Pulmonary artery endothelial cell (primary cell): ENCODE measurements around the gene R3HDM4. TPM values are rescaled to one million over a fixed set of nuclear protein-coding genes. Genes with fewer than 3 reads are reported as not detected.
"Not testable (repeated sequence)": the region's sequence is repeated elsewhere in the genome, so short reads cannot be mapped to it uniquely, and the experiment has no call there.

Experiments used
- DNase-seq: peaks from one replicate; pipeline ENCODE4 v3.0.0-alpha.2; 2011; ENCODE audit warnings: low read depth, low spot score
- total RNA-seq: library from RNA; depleted of rRNA; stranded (reverse); fragments of >200 nt; gene quantifications from 2 replicates; pipeline ENCODE4 v1.2.3, GENCODE V29; 2014

The R3HDM4 gene
- 22.8 and 29.1 TPM in 2 replicates for total RNA-seq

- DNase-seq = no peak
Measured at GRCh38 chr19:913080-913748, at the start of gene R3HDM4. Gene R3HDM4 (minus strand): TSS chr19:913219. CDS start chr19:913157, 62 bp downstream.

DNA sequence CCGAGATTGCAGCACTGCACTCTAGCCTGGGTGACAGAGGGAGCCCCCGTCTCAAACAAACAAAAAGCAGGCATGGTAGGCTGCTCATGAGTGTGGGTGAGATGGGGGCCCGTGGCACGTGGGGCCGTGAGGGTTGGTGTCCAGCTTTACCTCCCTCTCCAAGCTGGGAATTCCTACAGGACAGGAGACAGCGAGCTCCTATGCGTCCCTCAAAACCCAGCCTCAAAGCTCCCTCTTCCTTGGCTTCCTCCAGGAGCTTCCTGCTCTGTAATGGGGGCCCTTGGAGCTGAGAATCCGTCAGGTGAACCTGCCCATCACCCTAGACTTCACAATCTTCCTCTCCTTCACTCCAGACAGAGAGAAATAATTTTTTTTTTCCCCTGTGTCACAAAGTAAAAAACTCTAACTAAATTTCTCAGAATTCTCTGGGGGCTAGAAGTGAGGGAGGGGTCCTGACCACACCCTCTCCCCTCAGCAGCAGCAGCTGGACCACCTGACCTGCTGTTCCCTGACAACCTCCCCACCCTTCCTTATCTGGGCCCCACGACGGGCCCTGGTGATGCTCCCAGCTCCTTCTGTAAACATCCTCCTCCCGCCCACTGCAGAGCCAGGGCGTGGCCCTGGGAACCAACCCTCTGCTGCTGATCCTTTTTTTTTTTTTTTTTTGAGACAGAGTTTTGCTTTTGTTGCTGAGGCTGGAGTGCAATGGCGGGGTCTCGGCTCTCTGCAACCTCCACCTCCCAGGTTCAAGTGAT lies 49.0 kb upstream of the R3HDM4 start:
- no peak for DNase-seq

DNA sequence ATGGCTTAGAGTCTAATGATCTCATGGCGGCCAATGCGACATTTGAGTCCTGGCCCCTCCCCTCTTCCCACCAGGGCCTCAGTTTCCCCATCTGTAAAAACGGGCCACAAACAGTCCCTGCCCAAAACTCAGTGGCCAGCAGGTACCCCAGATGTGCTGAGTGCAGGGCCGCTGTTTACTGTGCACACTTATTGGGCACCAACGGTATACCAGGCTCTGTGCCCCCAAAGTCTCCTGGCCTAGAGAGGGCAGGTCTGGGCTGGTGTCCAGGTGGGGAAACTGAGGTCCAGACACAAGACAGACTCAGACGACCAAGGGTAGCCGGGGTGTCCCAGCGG lies 47.6 kb upstream of the R3HDM4 start:
- no peak for DNase-seq

DNA sequence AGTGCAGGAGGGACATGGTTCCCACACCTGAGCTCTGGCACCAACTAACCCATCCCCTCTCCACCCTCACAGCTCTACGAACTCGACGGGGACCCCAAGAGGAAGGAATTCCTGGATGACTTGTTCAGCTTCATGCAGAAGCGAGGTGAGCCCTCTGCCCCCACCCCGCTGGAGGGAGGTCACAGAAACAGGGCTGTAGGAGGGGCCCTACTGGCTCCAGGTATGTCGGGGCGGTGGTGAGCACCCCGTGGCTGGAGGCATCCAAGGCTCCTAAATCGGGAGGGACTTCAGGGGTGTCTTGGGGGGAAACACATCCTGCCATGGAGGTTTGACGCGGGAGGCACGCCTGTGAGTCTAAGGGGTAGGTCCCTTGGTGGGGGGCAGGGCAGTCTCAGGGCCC lies 47.0 kb upstream of the R3HDM4 start:
- no peak for DNase-seq

DNA sequence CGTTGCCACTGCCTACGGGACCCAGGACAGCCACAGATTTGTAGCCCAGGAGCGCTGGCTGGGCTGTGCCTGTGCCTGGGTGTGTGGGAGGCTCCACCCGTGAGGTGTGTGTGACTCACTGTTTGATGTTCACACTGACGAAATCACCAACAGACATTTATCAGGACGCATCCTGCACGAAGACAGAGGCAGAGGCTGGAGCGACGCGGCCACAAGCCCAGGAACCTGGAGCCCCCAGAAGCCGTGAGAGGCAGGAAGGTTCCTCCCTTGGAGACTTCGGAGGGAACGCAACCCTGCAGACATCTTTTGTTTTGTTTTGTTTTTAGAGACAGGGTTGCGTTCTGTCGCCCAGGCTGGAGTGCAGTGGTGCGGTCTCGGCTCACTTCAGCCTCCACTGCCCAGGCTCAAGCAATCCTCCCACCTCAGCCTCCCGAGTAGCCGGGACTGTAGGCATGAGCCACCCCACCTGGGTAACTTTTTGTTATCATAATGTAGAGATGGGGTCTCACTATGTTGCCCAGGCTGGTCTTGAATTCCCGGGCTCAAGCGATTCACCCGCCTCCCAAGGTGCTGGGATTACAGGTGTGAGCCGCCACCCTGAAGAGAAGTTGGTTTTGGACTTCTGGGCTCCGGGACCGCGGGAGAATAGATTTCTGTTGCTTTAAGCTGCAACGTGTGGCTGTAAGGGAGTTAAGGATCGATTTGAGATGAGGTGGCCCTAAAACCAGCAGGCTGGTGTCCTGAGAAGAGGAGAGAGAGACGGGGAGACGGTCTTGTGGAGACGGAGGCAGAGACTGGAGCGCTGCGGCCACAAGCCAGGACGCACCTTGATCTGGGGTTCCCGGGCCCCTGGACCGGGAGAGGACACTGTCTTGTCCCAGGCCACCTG lies 46.2 kb upstream of the R3HDM4 start:
- no peak for DNase-seq

DNA sequence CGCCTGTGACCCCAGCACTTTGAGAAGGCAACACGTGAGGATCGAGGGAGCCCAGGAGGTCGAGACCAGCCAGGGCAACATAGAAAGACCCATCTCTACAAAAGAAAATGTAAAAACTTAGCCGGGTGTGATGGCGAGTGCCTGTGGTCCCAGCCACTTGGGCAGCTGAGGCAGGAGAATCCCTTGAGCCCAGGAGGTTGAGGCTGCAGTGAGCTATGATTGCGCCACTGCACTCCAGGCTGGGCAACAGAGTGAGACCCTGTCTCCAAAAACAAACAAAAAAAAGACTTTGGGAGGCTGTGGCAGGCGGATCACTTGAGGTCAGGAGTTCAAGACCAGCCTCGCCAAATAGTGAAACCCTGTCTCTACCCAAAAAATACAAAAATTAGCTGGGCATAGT lies 44.6 kb upstream of the R3HDM4 start:
- DNase-seq = not testable (repeated sequence)

DNA sequence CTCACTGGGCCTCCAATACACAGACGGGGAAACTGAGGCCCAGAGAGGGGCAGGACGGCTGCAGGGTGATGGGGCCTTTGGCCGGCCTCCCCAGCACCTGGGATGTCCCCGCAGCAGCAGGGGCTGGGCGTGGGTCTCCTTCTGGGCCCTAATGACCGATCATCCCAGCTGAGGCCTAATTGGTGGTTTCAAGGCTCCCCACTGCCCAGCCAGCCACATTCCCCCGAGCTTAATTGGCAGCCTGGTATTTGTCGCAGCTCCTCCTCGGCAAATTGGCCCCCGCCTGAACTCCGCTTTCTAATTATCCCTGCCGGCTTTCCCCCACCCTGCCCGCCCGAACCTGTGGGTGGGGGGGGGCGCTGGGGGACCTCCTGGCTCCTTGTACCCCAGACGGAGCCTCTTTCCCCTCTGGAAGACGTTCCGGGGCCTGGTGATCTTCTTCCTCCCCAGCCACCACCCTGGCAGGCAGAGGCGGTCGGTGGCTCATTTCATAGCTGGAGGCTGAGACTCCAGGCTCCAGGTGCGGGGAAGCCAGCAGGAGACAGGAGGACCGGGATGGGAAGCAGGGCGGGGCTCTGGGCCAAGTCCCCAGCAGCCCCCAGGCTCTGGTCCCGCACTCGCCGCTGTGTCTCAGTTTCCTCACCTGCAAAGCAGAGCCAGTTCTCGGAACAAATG lies 43.9 kb upstream of the R3HDM4 start:
- DNase-seq = no peak

- DNase-seq = no peak
Measured at GRCh38 chr19:955803-956765, 43.1 kb upstream of the R3HDM4 start.

- no peak for DNase-seq
Measured at GRCh38 chr19:954672-955494, 41.9 kb upstream of the R3HDM4 start.

DNA sequence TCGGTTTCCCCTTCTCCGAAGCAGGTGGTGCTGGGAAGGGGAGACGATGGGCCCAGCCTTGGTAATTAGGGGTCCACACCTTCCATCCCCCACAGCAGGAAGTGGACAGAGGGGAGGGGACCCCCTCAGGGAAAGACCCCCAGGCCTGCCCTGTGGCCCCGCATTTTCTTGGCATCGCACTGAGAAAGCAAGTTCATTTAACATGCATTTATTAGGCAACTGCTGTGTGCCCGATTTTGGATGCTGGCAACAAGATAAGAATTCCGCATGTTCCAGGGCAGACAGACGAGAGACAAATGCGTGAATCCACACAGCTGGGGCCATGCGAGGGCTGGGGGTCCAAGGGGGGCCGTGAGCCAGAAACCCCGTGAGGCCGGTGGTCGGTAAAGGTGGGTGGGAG lies 41.3 kb upstream of the R3HDM4 start:
- DNase-seq = no peak

GRCh38 chr19:953445-954271 lies 40.6 kb upstream of the R3HDM4 start:
- no peak for DNase-seq

DNA sequence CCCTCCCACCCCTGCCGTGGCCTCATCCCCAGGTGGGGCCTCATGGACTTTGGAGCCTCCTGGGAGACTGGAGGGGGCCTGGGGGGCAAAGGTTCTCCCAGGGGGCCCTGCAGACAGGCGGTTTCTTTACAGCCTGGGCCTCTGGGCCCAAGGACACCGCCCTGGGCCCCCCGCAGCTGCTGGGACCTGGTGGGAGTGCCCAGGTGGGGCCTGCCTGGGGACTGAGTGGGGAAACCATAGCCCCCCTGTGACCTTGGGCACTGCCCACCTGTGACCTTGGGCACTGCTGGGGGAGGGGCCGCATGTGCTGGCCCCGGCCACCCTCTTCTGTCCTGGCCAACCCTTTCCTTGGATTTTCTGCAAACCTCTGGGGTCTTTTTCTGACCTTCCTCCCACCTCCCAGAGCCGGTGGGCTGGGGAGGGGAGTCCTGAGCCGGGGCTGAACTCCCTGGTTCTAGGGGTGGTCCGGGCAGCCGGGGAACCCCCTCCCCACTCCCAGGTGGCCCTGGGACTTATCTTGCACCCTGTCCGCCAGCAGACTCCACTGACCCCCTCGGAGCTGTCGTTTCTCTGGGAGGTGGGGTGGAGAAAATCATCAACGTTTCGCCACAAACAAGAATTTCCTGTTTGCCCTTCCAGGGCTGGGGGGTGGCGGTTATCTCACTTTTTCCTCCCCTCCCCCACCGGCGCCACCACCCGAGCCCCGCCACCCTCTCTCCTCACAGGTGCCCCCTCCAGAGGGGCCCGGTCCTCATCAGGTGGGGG lies 39.8 kb upstream of the R3HDM4 start:
- DNase-seq = no peak

DNA sequence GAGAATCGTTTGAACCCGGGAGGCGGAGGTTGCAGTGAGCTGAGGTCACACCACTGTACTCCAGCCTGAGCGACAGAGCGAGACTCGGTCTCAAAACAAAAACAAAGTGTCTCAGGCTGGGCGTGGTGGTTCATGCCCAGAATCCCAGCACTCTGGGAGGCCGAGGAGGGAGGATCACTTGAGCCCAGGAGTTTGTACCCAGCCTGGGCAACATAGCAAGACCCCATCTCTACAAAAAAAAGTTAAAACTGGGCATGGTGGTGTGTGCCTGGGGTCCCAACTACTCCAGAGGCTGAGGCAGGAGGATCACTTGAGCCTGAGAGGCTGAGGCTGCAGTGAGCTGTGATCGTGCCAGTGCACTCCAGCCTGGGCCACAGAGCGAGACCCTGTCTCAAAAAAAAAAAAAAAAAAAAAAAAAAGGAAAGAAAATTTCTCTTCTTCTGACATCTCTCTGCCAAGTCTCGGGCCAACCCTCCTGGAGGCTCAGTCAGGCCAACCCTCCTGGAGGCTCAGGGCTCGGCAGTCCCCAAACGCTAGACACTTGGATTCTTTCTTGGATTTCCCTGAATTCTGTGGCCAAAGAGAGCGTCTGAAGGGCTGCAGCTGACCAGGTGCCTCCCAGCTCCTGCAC lies 39.1 kb upstream of the R3HDM4 start:
- no peak for DNase-seq

DNA sequence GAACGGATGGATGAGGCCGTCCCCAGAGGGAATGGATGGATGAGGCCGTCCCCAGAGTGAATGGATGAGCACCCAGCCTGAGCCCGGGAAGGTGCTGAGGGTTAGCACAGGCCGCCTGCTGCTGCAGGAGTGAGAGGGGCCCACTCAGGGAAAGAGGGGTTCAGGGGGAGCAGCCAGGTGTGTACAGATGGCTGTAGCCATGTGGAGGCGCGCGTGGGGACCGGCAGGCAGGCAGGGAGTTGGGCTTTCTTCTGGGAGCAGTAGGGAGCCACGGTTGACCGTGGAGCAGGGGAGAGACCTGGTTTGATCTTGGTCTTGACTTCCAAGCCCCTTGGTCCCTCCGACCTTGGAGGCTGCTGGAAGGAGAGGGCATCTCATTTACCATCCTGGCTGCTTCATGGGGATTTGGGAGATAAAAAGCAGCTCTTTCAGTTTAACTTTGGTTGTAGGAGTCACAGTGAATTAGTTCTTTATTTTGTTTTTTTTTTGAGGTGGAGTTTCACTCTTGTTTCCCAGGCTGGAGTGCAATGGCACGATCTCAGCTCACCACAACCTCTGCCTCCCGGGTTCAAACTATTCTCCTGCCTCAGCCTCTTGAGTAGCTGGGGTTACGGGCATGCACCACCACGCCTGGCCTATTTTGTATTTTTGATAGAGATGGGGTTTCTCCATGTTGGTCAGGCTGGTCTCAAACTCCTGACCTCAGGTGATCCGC lies 37.5 kb upstream of the R3HDM4 start:
- no peak for DNase-seq

GRCh38 chr19:948842-949496 lies 36.0 kb upstream of the R3HDM4 start:
- DNase-seq = no peak
